ENCODE data around the gene C8A. TPM values are rescaled to one million over a fixed set of nuclear protein-coding genes. Genes with fewer than 3 reads are reported as not detected.

Gene C8A
- total and polyA plus RNA-seq, 10 of the 15 experiments (the other 5 are each of a cell fraction or from before 2014, with no cell fraction given), result not detected

- in situ Hi-C loops (cut with MboI), result no loop called here
- CTCF ChIA-PET, result no interaction called here
- no peak overlapping the region for H2AFZ ChIP-seq (ENCODE audit: control insufficient read depth, low read depth, low read length)
- H4K20me1 ChIP-seq (ENCODE audit: control insufficient read depth, insufficient read depth), result no peaks in the 10 kb centered on the region
- SMC1A ChIA-PET (ENCODE audit: uncharacterized antibody, unreplicated experiment), result no interaction called here
- RAD21 ChIA-PET (ENCODE audit: unreplicated experiment), result no interaction called here
- no peaks in the 10 kb centered on the region for H3K4me1 ChIP-seq (ENCODE audit: control insufficient read depth, insufficient read depth, low read length)
- no peak overlapping the region for H3K9ac ChIP-seq (ENCODE audit: control insufficient read depth, insufficient read depth, low read length)
- ATAC-seq, result no peak
- H3K4me3 ChIP-seq, result no peak overlapping the region
- H3K4me2 ChIP-seq (ENCODE audit: control insufficient read depth, insufficient read depth), result no peak overlapping the region
- no peak for DNase-seq (ENCODE audit: low read depth, low spot score)
- no peaks in the 10 kb centered on the region for H3K9me3 ChIP-seq (replicated peaks; ENCODE audit: control insufficient read depth, insufficient read depth, low read length)
- WGBS (ENCODE audit: insufficient coverage, insufficient replicate concordance, low lambda C conversion rate, missing lambda C conversion rate), result 37% methylated on average over 2 of the region's 2 CpGs
- POLR2A ChIA-PET, result interaction anchor here (0.6 kb wide), 1 partner anchor 417 kb away, joined by 7 read pairs; no protein-coding TSS in a partner anchor
- no peaks in the 10 kb centered on the region for H3K36me3 ChIP-seq (ENCODE audit: control insufficient read depth in 2 of 2, insufficient read depth in 2 of 2, low read length in 1 of 2)
- no TSS peak for BruUV-seq (replicated peaks)
- no peak for FAIRE-seq
- intact Hi-C loops (cut with micrococcal nuclease; ENCODE audit: unreplicated experiment), result no loop called here
- H3K27ac ChIP-seq (ENCODE audit: control insufficient read depth, insufficient read depth), result no peak overlapping the region
- TF ChIP-seq RCOR1 (conservative IDR thresholded peaks at IDR 0.05; ENCODE audit: low read depth, low read length) (no peak), KLF5 (IDR thresholded peaks at IDR 0.05; ENCODE audit: partially characterized antibody) (no peak), NRF1 (conservative IDR thresholded peaks at IDR 0.05; ENCODE audit: low read depth, low read length) (no peak), NFXL1 (IDR thresholded peaks at IDR 0.05; ENCODE audit: borderline replicate concordance) (no peak), SREBF1 (IDR thresholded peaks at IDR 0.05; ENCODE audit: low read length) (no peak), RAD21 (IDR thresholded peaks at IDR 0.05; ENCODE audit: insufficient read depth, low read depth, low read length) (no peak), TBL1XR1 (IDR thresholded peaks at IDR 0.05; ENCODE audit: low read depth, low read length) (no peak)
- H3K27me3 ChIP-seq (replicated peaks in 1 of 2; ENCODE audit: control insufficient read depth in 2 of 2, insufficient read depth in 2 of 2, low read length in 1 of 2), result no peaks in the 10 kb centered on the region; a peak in 1 of 4 replicates
- H3K79me2 ChIP-seq (ENCODE audit: control insufficient read depth, insufficient read depth, low read length), result no peaks in the 10 kb centered on the region
Measured at GRCh38 chr1:56938646-56939045, 84.0 kb downstream of the C8A start.

GRCh38 chr1:56939209-56939608, 84.6 kb downstream of the C8A start:
- H3K27ac ChIP-seq (ENCODE audit: control insufficient read depth, insufficient read depth), result no peak overlapping the region
- no peak overlapping the region for H3K4me3 ChIP-seq
- DNase-seq (ENCODE audit: low read depth, low spot score), result no peak
- SMC1A ChIA-PET (ENCODE audit: uncharacterized antibody, unreplicated experiment), result no interaction called here
- intact Hi-C loops (cut with micrococcal nuclease; ENCODE audit: unreplicated experiment), result no loop called here
- no peak overlapping the region for H3K9ac ChIP-seq (ENCODE audit: control insufficient read depth, insufficient read depth, low read length)
- no peaks in the 10 kb centered on the region for H3K9me3 ChIP-seq (replicated peaks; ENCODE audit: control insufficient read depth, insufficient read depth, low read length)
- H2AFZ ChIP-seq (ENCODE audit: control insufficient read depth, low read depth, low read length), result no peak overlapping the region
- H3K4me2 ChIP-seq (ENCODE audit: control insufficient read depth, insufficient read depth), result no peak overlapping the region
- RAD21 ChIA-PET (ENCODE audit: unreplicated experiment), result no interaction called here
- in situ Hi-C loops (cut with MboI), result no loop called here
- no peaks in the 10 kb centered on the region for H3K36me3 ChIP-seq (ENCODE audit: control insufficient read depth in 2 of 2, insufficient read depth in 2 of 2, low read length in 1 of 2)
- TF ChIP-seq MTA2 (IDR thresholded peaks at IDR 0.05; ENCODE audit: low read depth) (no peak), ZNF687 (IDR thresholded peaks at IDR 0.05) (no peak), TBL1XR1 (IDR thresholded peaks at IDR 0.05; ENCODE audit: low read depth, low read length) (no peak), ATF7 (IDR thresholded peaks at IDR 0.05; ENCODE audit: low read depth) (no peak)
- BruUV-seq (replicated peaks), result no TSS peak
- CTCF ChIA-PET, result no interaction called here
- H4K20me1 ChIP-seq (ENCODE audit: control insufficient read depth, insufficient read depth), result no peaks in the 10 kb centered on the region
- no peaks in the 10 kb centered on the region for H3K4me1 ChIP-seq (ENCODE audit: control insufficient read depth, insufficient read depth, low read length)
- WGBS (ENCODE audit: insufficient coverage, insufficient replicate concordance, low lambda C conversion rate, missing lambda C conversion rate), result 25% methylated on average over 2 of the region's 2 CpGs
- no peaks in the 10 kb centered on the region for H3K27me3 ChIP-seq (replicated peaks in 1 of 2; ENCODE audit: control insufficient read depth in 2 of 2, insufficient read depth in 2 of 2, low read length in 1 of 2)
- POLR2A ChIA-PET, result no interaction called here
- no peak for FAIRE-seq
- H3K79me2 ChIP-seq (ENCODE audit: control insufficient read depth, insufficient read depth, low read length), result no peaks in the 10 kb centered on the region
- no peak for ATAC-seq

All from GM12878 (cell line).